HG02798 (cell line): ENCODE measurements around the gene IQSEC1.

Source experiments
- ATAC-seq: cut with Tn5 transposase; IDR thresholded peaks from one replicate; pipeline ENCODE4 v1.9.1; 2021; ENCODE audit warnings: mild to moderate bottlenecking; ENCODE audit not compliant: unreplicated experiment, poor library complexity

IQSEC1 gene

GRCh38 chr3:12991861-12992281 lies 81.4 kb downstream of the IQSEC1 start:
- ATAC-seq = no peak

DNA sequence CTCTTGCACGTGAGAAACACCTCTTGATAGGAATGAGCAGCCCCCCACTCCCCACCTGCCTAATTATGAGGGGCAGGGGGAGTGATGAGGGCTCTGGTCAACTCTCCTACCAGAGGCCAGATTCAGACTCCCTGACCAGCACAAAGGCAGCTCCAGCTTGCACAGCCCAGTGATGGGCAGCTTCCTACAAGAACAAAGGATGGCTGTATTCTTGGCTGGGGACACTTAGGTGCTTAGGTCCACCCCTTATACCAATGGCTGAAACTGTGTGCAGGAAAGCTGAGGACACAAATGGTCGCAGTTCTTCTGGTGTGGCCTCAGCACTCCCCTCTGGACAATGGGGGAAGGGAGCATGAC lies 81.8 kb downstream of the IQSEC1 start:
- ATAC-seq = no peak

DNA sequence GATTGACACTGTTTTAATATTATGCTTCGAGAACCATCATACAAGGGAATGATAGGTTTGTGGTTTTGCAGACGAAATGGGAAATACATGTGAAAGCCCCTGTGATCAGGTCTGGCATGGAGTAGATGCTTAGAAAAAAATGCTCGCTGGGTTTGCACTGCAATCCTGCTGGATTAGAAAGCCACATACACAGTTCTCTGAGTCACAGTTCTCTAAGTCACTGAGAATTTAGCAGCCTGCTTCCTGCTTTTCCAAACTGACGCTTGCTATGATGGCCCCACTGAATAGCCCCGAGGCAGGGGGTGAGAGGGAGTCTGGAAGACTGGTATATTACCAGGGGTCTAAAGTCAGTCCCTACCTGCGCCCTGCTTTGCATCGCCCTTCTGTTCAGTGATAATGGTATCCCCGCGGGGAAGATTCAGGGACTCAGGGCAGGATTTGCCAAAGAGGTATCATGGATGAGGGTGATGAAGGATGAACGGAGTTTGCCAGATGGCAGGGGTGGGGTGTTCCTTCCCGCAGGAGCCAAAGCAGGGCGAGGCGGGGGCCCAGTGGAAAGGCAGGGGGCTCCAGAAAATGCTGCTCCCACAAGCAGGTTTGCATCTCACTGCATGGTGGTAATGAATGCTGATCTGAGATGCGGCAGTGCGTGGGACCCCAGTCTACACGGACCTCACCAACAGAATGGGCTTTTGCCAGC lies 82.3 kb downstream of the IQSEC1 start:
- no peak for ATAC-seq

DNA sequence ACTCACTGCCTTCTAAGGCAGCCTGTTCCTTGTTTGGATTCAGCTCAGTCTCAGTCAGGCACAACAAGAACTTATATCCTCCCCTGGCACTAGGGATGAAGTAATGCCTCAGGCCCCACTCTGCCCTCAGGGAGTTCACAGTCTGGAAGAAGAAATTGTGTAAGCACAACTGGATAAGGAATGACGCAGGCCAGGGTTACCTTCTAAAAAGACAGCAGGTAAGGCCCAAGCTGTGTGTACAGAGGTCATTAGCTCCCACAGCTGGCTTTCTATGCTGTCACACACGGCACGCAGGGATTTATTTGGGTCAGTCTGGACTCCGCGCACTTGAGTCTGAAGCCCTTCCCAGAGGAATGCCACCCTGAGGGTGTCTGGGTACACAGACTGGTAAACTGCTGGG lies 82.9 kb downstream of the IQSEC1 start:
- no peak for ATAC-seq

- ATAC-seq = no peak
Observed at GRCh38 chr3:12988728-12989454, 84.3 kb downstream of the IQSEC1 start.

DNA sequence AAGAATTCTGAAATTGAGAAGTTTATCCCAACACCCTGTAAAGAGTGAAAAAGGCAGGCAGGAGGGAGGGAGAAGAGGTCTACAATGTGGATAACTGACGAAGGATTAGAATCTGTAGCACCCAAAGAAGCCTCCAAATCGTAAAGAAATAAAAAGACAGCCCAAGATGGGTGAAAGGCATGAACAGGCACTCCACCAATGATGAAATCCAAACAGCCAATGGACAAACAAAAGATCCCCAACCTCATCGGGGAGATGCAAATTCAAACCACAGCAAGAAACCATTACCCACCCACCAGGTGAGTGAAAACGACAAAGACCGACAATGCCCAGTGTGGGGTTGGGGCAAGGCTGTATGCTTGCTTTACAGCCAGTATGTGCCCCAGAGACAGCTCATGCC lies 85.6 kb downstream of the IQSEC1 start:
- no peak for ATAC-seq

- ATAC-seq = no peak
Observed at GRCh38 chr3:12986986-12987385, 86.2 kb downstream of the IQSEC1 start.

GRCh38 chr3:12986521-12986920 lies 86.7 kb downstream of the IQSEC1 start:
- no peak for ATAC-seq

- no peak for ATAC-seq
Observed at GRCh38 chr3:12986031-12986430, 87.2 kb downstream of the IQSEC1 start.

DNA sequence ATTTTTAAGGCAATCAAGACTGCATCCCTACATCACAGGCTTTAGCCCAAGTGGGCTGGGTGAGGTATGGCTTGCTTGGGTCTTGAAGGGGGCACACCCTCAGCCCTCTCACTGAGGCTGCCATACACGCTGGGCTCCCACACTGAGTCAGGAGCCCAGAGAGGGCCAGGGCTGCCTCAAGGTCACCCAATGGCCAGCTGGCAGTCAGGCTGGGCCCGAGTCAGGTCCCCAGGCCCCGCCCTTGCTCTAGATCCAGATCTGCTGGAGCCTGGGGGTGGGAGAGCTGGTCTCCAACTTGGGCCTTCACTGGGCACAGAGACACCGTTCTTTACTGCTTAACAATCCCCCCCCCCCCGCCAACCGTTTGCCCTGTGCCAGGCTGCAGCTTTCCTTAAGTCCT lies 88.1 kb downstream of the IQSEC1 start:
- ATAC-seq = no peak

DNA sequence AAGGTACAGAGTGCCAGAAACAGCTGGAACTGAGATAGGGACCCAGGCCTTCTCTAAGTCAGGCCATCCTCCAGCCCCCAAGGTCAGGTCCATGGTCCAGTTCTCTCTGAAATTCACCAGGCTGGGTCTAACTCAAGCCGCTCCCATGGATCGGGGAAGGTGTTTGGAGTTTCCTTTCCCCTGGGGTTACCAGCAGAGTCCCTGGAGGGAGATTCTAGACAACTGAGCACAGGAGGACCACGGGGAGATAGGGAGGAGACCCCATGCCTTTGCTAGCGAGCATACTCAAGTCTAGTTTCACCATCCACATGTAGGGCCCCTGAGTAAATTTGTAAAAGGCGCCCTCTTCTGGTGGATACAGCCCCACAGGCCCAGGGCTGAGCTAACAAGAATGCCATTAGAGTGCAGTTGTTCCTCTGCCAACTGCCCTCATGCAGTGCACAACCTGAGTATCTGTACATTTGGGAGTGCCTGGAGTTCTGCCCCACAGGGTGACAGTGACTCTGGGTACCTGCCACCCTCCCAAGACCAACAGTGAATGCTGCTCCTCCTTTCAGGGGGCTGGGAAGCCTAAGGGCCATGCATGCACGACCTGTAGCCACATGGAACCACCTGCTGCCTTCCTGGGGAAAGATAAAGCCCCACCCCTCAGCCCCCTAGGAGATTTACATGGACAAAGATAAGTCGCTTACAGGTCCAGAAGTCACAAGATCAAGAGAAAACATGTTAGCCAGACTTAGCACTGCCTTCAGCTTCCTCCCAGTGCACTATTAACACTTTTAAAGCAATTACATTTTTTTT lies 89.0 kb downstream of the IQSEC1 start:
- ATAC-seq = no peak

DNA sequence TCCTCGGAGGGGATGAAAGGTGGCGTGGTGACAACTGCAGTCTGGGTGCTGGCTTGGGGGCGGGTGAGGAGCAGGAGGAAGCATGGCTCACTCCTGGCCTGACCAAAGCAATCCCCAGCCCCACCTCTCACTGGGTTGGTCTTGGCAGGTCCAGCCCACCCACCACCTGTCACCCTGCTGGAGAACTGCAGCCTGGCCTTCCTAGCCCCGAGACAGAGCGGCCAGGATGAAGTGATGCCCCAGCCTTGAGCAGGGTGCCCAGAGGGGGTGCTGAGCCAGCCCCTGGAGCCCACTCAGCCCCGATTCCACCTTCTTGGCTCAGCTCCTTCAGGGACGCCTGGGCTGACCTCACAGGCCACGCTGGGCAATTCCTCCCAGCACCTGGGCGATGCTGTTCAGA lies 89.9 kb downstream of the IQSEC1 start:
- ATAC-seq = peak; percentile 3

DNA sequence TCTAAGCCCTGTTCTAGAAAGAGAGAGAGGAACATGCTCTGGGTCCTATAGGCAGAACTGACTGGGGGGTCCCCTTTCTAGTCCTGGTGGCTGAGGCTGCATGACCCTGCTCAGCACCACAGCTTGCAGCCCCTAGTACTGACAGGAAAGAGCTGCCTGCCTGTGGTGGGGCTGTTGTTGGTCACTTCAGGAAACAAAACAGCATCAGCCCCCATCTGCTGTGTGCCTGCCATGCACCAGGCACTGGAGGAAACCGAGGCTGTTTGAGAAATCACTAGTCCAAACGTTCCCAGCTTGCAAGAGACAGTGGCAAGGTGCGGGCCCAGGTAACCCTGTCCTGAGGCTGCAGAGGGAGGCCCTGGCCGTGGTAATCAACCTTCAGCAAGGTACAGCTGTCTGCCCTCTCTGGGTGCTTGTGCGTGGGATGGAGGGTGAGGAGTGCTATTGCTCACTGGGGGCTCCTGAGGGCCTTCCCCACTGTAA lies 90.6 kb downstream of the IQSEC1 start:
- ATAC-seq = peak; percentile 50

- ATAC-seq = no peak
Observed at GRCh38 chr3:12981306-12982275, 91.6 kb downstream of the IQSEC1 start.

DNA sequence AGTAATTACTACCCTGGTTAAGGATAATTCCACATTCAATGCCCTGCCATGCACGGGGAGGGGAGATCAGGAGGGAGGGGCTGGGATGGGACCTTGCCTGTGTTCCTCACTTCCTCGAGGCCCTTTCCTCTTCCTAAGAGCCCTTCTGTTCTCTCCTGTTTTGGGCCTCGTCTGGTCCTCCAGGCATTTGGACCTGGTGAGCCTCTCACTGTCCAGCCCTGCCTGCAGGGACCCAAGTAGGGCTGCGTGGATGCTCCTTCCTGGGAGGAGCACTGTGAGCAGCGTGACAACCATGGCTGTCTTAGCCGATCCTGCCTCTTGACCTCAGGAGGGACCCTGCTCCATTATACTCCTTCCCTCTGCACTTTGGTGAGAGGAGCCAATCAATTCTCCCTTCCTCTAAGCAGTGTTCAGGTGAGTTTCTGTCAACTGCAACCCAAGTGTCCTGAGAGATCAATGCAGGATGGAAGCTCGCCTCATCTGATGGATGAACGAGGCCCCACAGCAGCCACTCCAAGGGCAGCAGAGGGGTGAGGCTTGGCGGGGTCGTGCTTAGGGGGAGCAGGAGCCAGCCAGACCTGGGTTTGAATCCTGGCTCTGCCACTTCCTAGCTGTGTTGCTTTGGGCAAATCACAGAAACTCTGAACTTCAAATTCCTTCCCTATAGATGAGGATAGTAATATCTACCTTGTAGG lies 92.5 kb downstream of the IQSEC1 start:
- ATAC-seq = no peak

GRCh38 chr3:12979947-12980487 lies 93.2 kb downstream of the IQSEC1 start:
- no peak for ATAC-seq

- no peak for ATAC-seq
Observed at GRCh38 chr3:12979151-12979946, 93.9 kb downstream of the IQSEC1 start.

DNA sequence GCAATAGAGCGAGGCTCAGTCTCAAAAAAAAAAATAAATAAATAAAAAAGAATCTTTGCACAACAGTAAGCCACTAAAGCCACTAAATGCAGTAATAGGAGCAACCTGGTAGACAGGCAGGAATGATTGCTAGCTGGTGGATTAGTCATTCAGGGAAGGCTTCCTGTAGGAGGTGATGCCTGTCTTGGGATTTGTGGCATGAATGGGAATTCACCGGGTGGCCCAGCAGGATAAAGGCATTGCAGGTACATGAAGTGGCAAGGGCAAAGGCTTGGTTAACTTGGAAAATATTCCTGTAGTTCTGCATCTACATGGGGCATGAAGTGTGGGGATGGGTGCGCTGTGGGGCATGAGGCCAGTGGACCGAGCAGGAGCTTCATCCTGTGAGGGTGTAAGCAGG lies 94.5 kb downstream of the IQSEC1 start:
- no peak for ATAC-seq
